Measurements from ENCODE around the gene XRCC1. TPM values are rescaled to one million over a fixed set of nuclear protein-coding genes. Genes with fewer than 3 reads are reported as not detected.

The XRCC1 gene
- total RNA-seq, 1 experiment from 2014 or later: 38.0 TPM

DNA sequence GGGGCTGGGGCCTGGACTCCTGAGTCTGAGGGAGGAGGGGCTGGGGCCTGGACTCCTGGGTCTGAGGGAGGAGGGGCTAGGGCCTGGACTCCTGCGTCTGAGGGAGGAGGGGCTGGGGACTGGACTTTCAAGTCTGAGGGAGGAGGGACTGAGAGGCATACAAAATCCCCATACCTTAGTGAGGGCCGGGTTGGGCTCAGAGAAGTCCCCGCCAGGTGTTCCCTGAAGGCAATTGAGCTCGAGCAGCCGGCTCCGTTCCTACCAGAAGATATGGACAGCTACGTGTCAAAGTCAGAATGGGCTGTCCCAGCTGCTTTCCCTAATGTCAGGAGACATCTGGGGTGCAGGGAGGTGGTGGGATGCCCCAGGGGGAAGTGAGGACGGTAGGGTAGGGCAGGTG is 80.2 kb downstream of the XRCC1 start:
- no peaks in the 10 kb centered on the region for H3K79me2 ChIP-seq (ENCODE audit: insufficient read depth, low read length)
- H4K8ac ChIP-seq (replicated peaks; ENCODE audit: insufficient read length, low read depth, low read length): no peak overlapping the region
- no peak overlapping the region for H2BK20ac ChIP-seq (ENCODE audit: low read depth, low read length, poor library complexity, severe bottlenecking)
- no peak overlapping the region for H2BK15ac ChIP-seq (ENCODE audit: low read depth, low read length)
- no peak overlapping the region for H3K4me2 ChIP-seq (ENCODE audit: insufficient read depth, insufficient read length, low read length)
- TF ChIP-seq, protein P1, sequence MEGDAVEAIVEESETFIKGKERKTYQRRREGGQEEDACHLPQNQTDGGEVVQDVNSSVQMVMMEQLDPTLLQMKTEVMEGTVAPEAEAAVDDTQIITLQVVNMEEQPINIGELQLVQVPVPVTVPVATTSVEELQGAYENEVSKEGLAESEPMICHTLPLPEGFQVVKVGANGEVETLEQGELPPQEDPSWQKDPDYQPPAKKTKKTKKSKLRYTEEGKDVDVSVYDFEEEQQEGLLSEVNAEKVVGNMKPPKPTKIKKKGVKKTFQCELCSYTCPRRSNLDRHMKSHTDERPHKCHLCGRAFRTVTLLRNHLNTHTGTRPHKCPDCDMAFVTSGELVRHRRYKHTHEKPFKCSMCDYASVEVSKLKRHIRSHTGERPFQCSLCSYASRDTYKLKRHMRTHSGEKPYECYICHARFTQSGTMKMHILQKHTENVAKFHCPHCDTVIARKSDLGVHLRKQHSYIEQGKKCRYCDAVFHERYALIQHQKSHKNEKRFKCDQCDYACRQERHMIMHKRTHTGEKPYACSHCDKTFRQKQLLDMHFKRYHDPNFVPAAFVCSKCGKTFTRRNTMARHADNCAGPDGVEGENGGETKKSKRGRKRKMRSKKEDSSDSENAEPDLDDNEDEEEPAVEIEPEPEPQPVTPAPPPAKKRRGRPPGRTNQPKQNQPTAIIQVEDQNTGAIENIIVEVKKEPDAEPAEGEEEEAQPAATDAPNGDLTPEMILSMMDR (conservative IDR thresholded peaks at IDR 0.05): no peak
- Mint-ChIP-seq H3K9me3 (no peaks in the 10 kb centered on the region), H3K27me3 (ENCODE audit: low read depth) (no peaks in the 10 kb centered on the region), H3K4me3 (no peak overlapping the region), H3K4me1 (peaks cover 2 to 6% of the 10 kb centered on the region in 2 experiments; a peak in 2 of 4 replicates), H3K27ac (no peak overlapping the region), H3K36me3 (ENCODE audit: insufficient read depth in 1 of 3, low read depth in 3 of 3) (peaks cover 2 to 14% (median 10%) of the 10 kb centered on the region in 3 experiments; a peak in 6 of 7 replicates)
- H3K79me1 ChIP-seq (ENCODE audit: insufficient read depth, low read depth, low read length, poor library complexity, severe bottlenecking): no peaks in the 10 kb centered on the region
- H3K9ac ChIP-seq (ENCODE audit: extremely low read depth, insufficient read length, low read length): no peak overlapping the region
- H2BK120ac ChIP-seq (ENCODE audit: low read depth, low read length, poor library complexity, severe bottlenecking): no peak overlapping the region
- no peak overlapping the region for H2AK5ac ChIP-seq (ENCODE audit: insufficient read length, low read length)
- H3T11ph ChIP-seq (ENCODE audit: low read length): no peak overlapping the region
- H3K4ac ChIP-seq (ENCODE audit: low read depth, low read length): no peak overlapping the region
- H2BK12ac ChIP-seq (ENCODE audit: insufficient read length, low read depth, low read length): no peak overlapping the region
- no peak overlapping the region for H3K56ac ChIP-seq (ENCODE audit: insufficient read length, low read depth, low read length)
- no peak overlapping the region for H4K91ac ChIP-seq (ENCODE audit: insufficient read length, low read depth, low read length)
- no peak overlapping the region for H3K14ac ChIP-seq (ENCODE audit: insufficient read depth, low read length)
- DNase-seq: no peak
- H3K27ac ChIP-seq (ENCODE audit: insufficient read length, low read depth, low read length): no peak overlapping the region
- H4K5ac ChIP-seq (ENCODE audit: insufficient read length, low read depth, low read length): no peak overlapping the region
- no peak overlapping the region for H2AFZ ChIP-seq (ENCODE audit: low read length)
- no CpG with 5 or more reads among the region's 8 CpGs for WGBS (ENCODE audit: extremely low coverage, insufficient read length, low lambda C conversion rate)
- H3K23me2 ChIP-seq (ENCODE audit: insufficient read length, low read depth, low read length, poor library complexity, severe bottlenecking): no peaks in the 10 kb centered on the region
- H2BK5ac ChIP-seq (ENCODE audit: insufficient read length, low read length): no peak overlapping the region
- no peaks in the 10 kb centered on the region for H3K27me3 ChIP-seq (ENCODE audit: insufficient read depth, low read length)
- H3K23ac ChIP-seq (ENCODE audit: insufficient read length, low read depth, low read length): no peak overlapping the region
- no peaks in the 10 kb centered on the region for H4K20me1 ChIP-seq (ENCODE audit: control insufficient read depth, insufficient read depth, insufficient read length)
- no peaks in the 10 kb centered on the region for H3K9me3 ChIP-seq (ENCODE audit: control insufficient read depth, low read depth, low read length)
- H3K18ac ChIP-seq (ENCODE audit: insufficient read length, low read depth, low read length): no peak overlapping the region
- no peaks in the 10 kb centered on the region for H3K4me1 ChIP-seq (ENCODE audit: insufficient read depth, low read length)

Other genes with a start within 250 kb of the XRCC1 start
- 0.09 TPM in 1 of 2 replicates, not detected in the other for gene CD177, start 221.8 kb downstream of the XRCC1 start, total RNA-seq (2021)
- not detected in 2 replicates for gene TEX101, start 160.6 kb downstream of the XRCC1 start, total RNA-seq (2021)
- 1.8 TPM in 2 replicates for gene LYPD3, start 109.9 kb downstream of the XRCC1 start, total RNA-seq (2021)
- 6.7 and 8.5 TPM in 2 replicates for gene PHLDB3, start 70.8 kb downstream of the XRCC1 start, total RNA-seq (2021)
- gene ETHE1, start 48.3 kb downstream of the XRCC1 start, total RNA-seq (2021): 18.8 and 20.4 TPM in 2 replicates
- gene ZNF575, start 42.3 kb downstream of the XRCC1 start, total RNA-seq (2021): not detected in 2 replicates
- gene PINLYP, start 274 bp upstream of the XRCC1 start, total RNA-seq (2021): 11.4 and 11.9 TPM in 2 replicates
- gene IRGQ, start 20.6 kb upstream of the XRCC1 start, total RNA-seq (2021): 24.1 and 25.4 TPM in 2 replicates
- 16.3 and 19.7 TPM in 2 replicates for gene ZNF576, start 21.1 kb upstream of the XRCC1 start, total RNA-seq (2021)
- 0.44 and 0.70 TPM in 2 replicates for gene SRRM5, start 36.6 kb upstream of the XRCC1 start, total RNA-seq (2021)
- 30.3 and 31.3 TPM in 2 replicates for gene ZNF428, start 44.1 kb upstream of the XRCC1 start, total RNA-seq (2021)
- 10.2 and 12.5 TPM in 2 replicates for gene CADM4, start 64.3 kb upstream of the XRCC1 start, total RNA-seq (2021)
- 13.7 and 15.7 TPM in 2 replicates for gene PLAUR, start 94.6 kb upstream of the XRCC1 start, total RNA-seq (2021)
- not detected in 2 replicates for gene IRGC, start 140.5 kb upstream of the XRCC1 start, total RNA-seq (2021)
- 47.9 and 52.2 TPM in 2 replicates for gene SMG9, start 179.4 kb upstream of the XRCC1 start, total RNA-seq (2021)
- 0.26 TPM in 1 of 2 replicates, not detected in the other for gene KCNN4, start 205.4 kb upstream of the XRCC1 start, total RNA-seq (2021)
- gene LYPD5, start 226.9 kb upstream of the XRCC1 start, total RNA-seq (2021): 0.50 TPM in 2 replicates

All from H9 (cell line).